SH-SY5Y (cell line): ENCODE data around the gene B4GALNT3.

Experiments
- GATA2 ChIP-seq: IDR thresholded peaks from 2 replicates; pipeline ENCODE4 v1.6.1; 2011; ENCODE audit warnings: mild to moderate bottlenecking, low read depth, low read length
- GATA3 ChIP-seq: IDR thresholded peaks from 2 replicates; pipeline ENCODE4 v1.6.1; 2011; ENCODE audit warnings: low read depth, mild to moderate bottlenecking, low read length, moderate library complexity

DNA sequence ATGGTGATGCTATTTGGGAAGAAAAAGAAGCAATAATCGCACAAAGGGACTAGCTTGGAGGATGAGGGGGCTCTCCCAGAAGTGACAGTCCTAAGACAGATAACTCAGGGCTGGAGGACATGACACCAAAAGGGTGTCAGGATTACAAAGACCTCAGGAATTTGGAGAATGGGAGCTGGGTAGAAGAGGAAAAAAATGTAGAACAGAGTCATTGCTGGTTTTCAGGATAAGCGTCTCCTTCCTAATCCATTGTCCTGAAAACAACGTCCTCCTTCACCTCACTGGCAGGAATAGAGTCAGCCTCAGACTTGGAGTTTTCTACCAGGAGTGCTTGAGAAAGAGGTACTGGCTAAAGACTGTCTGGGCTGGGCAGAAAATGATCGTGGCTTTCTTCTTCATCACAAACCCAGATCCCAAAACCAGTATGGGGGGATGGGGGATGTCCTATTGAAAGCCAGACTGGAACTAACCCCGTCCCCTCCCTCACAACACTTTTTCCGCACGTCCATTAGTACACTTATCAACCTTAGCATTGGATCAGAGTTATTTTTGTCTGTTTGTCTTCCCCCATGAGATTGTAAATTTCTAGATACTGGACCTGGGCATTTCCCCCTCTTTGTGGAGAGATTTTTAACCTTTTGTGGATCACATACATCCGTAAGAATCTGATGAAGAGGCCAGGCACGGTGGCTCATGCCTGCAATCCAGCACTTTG is 14.3 kb downstream of the B4GALNT3 start:
- no peak for TF ChIP-seq GATA3
- no peak for TF ChIP-seq GATA2
